ENCODE data around the gene LRP5. TPM values are rescaled to one million over a fixed set of nuclear protein-coding genes. Genes with fewer than 3 reads are reported as not detected.

LRP5 gene
- total and polyA plus RNA-seq, 9 of the 15 experiments (the other 6 are each of a cell fraction or from before 2014, with no cell fraction given): 0.48 to 44.2 (median 13.5) TPM

DNA sequence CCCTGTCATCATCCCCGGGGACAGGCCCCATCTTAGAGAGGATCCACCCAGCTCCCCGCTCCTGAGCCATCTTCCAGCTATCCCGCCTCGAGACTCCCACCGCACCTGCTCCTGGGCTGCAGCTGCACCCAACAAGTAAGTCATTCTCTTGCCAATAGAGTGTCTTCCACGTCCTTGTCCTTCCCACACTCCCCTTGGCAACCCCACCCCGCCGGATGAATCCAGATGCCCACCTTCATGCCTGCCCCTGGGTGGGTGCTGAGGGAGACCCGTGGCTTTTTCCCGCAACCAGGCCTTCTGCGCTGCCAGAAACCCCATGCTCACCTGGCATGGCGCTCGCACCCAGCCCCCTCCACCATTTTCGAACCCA is 29.5 kb upstream of the LRP5 start:
- ATAC-seq (no peak), DNase-seq (ENCODE audit: extremely low read depth in 1 of 4, low spot score in 3 of 4) (no peak), FAIRE-seq (no peak)
- no peak overlapping the region for H3K27ac ChIP-seq (ENCODE audit: extremely low read depth, low read depth, low read length)
- WGBS (ENCODE audit: insufficient coverage, low coverage, missing lambda C conversion rate): 81% methylated on average over 14 of the region's 14 CpGs
- H3K79me2 ChIP-seq (ENCODE audit: control insufficient read depth, insufficient read depth, low read length): no peaks in the 10 kb centered on the region
- H3K9me1 ChIP-seq (ENCODE audit: control insufficient read depth, insufficient read depth, low read length): no peaks in the 10 kb centered on the region
- no peak overlapping the region; the same call in 1 of the 2 replicates for H2AFZ ChIP-seq (ENCODE audit: low read depth, low read length)
- H3K36me3 ChIP-seq (ENCODE audit: control insufficient read depth, insufficient read depth, low read length): no peaks in the 10 kb centered on the region
- H3K4me3 ChIP-seq: no peak overlapping the region
- H3K4me2 ChIP-seq (ENCODE audit: insufficient read depth, low read length): no peak overlapping the region
- in situ Hi-C loops (cut with MboI): no loop called here
- intact Hi-C loops (cut with micrococcal nuclease): no loop called here
- ChIA-PET CTCF (ENCODE audit: low intra/inter-chr PET ratio) (no interaction called here), POLR2A (interaction anchor here (0.6 kb wide), 1 partner anchor 29 kb away, joined by 3 read pairs; the partner anchor contains the start of gene LRP5)
- no peaks in the 10 kb centered on the region; the same call in 1 of the 2 replicates for H3K9me3 ChIP-seq (replicated peaks; ENCODE audit: control insufficient read depth, insufficient read depth, low read depth, low read length)
- 0 out of 4 replicates have a peak overlapping the region, but pooled peaks of 1 of the 2 experiments have one; percentile 36 for H3K9ac ChIP-seq (ENCODE audit: insufficient read depth in 1 of 2, low read depth in 2 of 2, low read length in 2 of 2)
- no TSS peak for BruUV-seq (replicated peaks)
- peaks cover 5 to 13% of the 10 kb centered on the region in 2 experiments; a peak in 4 of 5 replicates for H3K4me1 ChIP-seq (replicated peaks in 1 of 2; ENCODE audit: control insufficient read depth in 2 of 2, insufficient read depth in 2 of 2, low read length in 2 of 2)
- no peaks in the 10 kb centered on the region for H4K20me1 ChIP-seq (replicated peaks; ENCODE audit: control insufficient read depth, insufficient read depth, low read length)
- no peaks in the 10 kb centered on the region for H3K27me3 ChIP-seq (ENCODE audit: control insufficient read depth in 2 of 2, insufficient read depth in 2 of 2, low read length in 2 of 2)
- TF ChIP-seq NONO (IDR thresholded peaks at IDR 0.05; ENCODE audit: low read depth in 2 of 2, low read length in 1 of 2) (no peak), POLR2AphosphoS5 (IDR thresholded peaks at IDR 0.05; ENCODE audit: control insufficient read depth, insufficient read depth, low read depth, low read length) (no peak), RBM15 (IDR thresholded peaks at IDR 0.05; ENCODE audit: insufficient read depth, low read length) (no peak), KDM5B (IDR thresholded peaks at IDR 0.05; ENCODE audit: insufficient replicate concordance, low read depth, low read length) (no peak), NRF1 (conservative IDR thresholded peaks at IDR 0.05 in 1 of 2, IDR thresholded peaks at IDR 0.05 in 1 of 2) (no peak), KDM1A (IDR thresholded peaks at IDR 0.05) (no peak), ARHGAP35 (IDR thresholded peaks at IDR 0.05; ENCODE audit: partially characterized antibody) (no peak), STAT5B (CRISPR knock-in tag; IDR thresholded peaks at IDR 0.05) (no peak), RFX1 (IDR thresholded peaks at IDR 0.05) (no peak), SNRNP70 (optimal IDR thresholded peaks at IDR 0.05; ENCODE audit: low read depth, low read length) (no peak), NFRKB (IDR thresholded peaks at IDR 0.05; ENCODE audit: low read depth) (no peak)
- TF ChIP-seq, protein P1, sequence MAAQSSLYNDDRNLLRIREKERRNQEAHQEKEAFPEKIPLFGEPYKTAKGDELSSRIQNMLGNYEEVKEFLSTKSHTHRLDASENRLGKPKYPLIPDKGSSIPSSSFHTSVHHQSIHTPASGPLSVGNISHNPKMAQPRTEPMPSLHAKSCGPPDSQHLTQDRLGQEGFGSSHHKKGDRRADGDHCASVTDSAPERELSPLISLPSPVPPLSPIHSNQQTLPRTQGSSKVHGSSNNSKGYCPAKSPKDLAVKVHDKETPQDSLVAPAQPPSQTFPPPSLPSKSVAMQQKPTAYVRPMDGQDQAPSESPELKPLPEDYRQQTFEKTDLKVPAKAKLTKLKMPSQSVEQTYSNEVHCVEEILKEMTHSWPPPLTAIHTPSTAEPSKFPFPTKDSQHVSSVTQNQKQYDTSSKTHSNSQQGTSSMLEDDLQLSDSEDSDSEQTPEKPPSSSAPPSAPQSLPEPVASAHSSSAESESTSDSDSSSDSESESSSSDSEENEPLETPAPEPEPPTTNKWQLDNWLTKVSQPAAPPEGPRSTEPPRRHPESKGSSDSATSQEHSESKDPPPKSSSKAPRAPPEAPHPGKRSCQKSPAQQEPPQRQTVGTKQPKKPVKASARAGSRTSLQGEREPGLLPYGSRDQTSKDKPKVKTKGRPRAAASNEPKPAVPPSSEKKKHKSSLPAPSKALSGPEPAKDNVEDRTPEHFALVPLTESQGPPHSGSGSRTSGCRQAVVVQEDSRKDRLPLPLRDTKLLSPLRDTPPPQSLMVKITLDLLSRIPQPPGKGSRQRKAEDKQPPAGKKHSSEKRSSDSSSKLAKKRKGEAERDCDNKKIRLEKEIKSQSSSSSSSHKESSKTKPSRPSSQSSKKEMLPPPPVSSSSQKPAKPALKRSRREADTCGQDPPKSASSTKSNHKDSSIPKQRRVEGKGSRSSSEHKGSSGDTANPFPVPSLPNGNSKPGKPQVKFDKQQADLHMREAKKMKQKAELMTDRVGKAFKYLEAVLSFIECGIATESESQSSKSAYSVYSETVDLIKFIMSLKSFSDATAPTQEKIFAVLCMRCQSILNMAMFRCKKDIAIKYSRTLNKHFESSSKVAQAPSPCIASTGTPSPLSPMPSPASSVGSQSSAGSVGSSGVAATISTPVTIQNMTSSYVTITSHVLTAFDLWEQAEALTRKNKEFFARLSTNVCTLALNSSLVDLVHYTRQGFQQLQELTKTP (IDR thresholded peaks at IDR 0.05; ENCODE audit: low read depth in 1 of 2, partially characterized antibody in 2 of 2): no peak
- TF ChIP-seq, protein P2, sequence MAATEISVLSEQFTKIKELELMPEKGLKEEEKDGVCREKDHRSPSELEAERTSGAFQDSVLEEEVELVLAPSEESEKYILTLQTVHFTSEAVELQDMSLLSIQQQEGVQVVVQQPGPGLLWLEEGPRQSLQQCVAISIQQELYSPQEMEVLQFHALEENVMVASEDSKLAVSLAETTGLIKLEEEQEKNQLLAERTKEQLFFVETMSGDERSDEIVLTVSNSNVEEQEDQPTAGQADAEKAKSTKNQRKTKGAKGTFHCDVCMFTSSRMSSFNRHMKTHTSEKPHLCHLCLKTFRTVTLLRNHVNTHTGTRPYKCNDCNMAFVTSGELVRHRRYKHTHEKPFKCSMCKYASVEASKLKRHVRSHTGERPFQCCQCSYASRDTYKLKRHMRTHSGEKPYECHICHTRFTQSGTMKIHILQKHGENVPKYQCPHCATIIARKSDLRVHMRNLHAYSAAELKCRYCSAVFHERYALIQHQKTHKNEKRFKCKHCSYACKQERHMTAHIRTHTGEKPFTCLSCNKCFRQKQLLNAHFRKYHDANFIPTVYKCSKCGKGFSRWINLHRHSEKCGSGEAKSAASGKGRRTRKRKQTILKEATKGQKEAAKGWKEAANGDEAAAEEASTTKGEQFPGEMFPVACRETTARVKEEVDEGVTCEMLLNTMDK (IDR thresholded peaks at IDR 0.05; ENCODE audit: borderline replicate concordance, insufficient read depth, low read depth, low read length, poor library complexity, severe bottlenecking): no peak
- TF ChIP-seq, protein P3, sequence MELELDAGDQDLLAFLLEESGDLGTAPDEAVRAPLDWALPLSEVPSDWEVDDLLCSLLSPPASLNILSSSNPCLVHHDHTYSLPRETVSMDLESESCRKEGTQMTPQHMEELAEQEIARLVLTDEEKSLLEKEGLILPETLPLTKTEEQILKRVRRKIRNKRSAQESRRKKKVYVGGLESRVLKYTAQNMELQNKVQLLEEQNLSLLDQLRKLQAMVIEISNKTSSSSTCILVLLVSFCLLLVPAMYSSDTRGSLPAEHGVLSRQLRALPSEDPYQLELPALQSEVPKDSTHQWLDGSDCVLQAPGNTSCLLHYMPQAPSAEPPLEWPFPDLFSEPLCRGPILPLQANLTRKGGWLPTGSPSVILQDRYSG (tag; conservative IDR thresholded peaks at IDR 0.05; ENCODE audit: low read depth): no peak

Measured in K562 (cell line).